ENCODE measurements around the gene PAWR.
"Not testable (repeated sequence)": the region's sequence is repeated elsewhere in the genome, so short reads cannot be mapped to it uniquely, and the experiment has no call there.

The PAWR gene

GRCh38 chr12:79547044-79547734 is 143.6 kb downstream of the PAWR start:
- no peak for DNase-seq

- DNase-seq: no peak
Observed at GRCh38 chr12:79546466-79547043, 144.2 kb downstream of the PAWR start.

- not testable (repeated sequence) for DNase-seq
Observed at GRCh38 chr12:79544439-79544838, 146.3 kb downstream of the PAWR start.

GRCh38 chr12:79537675-79538074 is 153.1 kb downstream of the PAWR start:
- DNase-seq: no peak

- no peak for DNase-seq
Observed at GRCh38 chr12:79535751-79536150, 155.0 kb downstream of the PAWR start.
